GM18499 (cell line): ENCODE measurements around the gene ZFP69.
A peak's percentile ranks its signal among the peaks of the same experiment; 100 is the strongest.

Source experiments
- ATAC-seq: cut with Tn5 transposase; IDR thresholded peaks from one replicate; pipeline ENCODE4 v1.9.1; 2021; ENCODE audit warnings: moderate number of reproducible peaks; ENCODE audit not compliant: insufficient read depth, unreplicated experiment

Gene ZFP69

DNA sequence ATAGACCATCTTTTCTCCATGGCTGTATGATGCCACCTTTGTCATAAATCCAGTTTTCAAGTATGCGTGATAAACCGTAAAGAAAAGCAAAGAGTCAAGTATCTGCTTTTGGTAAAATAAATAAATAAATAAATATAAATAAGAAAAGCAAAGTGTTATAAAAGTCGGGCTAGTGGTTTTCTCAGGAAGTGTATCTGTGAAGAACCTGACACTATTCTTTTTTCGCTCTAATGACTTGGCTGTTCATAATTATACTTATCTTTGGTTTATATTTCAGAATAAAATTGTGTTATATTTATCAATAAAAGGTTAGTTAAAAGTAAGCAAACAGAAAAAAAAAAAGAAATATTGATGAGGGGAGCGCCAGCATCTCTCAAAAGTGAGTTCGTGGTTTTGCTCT, 30.9 kb downstream of the ZFP69 start:
- ATAC-seq = no peak

DNA sequence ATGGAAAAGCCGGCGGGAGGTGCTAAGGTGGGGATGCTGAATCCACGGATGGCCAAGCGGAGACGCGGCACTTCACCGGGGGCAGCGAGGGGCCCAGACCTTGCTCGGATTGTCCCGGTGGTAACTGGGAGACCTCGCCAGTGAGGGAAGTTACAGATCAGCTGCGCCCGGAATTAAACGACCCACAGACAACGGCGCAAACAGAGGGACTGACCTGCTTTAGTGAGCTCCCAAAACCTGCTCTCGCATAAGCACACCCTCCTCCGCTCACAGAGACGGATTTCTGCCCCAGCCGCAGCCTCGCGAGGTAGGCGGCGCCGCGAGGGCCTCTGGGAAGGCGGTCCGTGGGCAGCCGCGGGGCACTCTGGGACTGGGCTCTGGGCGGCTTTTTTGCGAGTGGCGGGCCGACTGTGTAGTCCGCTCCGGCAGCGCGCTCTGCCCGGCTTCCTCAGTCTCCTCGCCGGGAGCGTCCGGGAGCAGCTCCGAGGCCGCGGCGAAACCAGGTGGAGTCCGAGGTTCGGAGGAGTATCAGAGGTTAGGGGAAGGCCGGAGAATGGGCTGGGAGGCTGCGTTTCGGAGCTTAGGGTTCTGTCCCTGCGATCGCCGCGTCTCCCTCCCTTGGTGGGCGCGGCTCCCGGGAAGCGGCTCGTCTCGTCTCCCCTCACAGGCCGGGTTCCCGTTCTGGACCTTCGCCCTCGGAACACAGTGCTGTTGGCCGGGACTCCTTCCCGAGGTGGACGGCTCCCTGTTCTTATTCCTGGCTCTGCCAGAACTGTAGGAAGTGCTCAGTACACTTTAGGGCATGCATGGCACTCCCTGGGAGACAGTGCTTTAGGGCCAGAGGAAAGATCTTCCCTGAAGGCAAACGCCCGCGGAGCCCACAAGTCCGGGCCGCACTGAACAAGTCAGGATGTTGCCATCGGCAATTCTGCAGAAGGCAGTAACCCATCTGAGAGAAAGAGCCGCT, 31.6 kb downstream of the ZFP69 start, which contains the start of gene EXO5:
Gene EXO5, plus strand, starts transcription at position 393 of the 967 bp plus-strand sequence. CDS start 5,778 bp downstream, outside the sequence.
- ATAC-seq = no peak

- ATAC-seq = no peak
Observed at GRCh38 chr1:40519517-40519916, 42.4 kb downstream of the ZFP69 start.

- no peak for ATAC-seq
Observed at GRCh38 chr1:40530735-40531380, 53.8 kb downstream of the ZFP69 start.

DNA sequence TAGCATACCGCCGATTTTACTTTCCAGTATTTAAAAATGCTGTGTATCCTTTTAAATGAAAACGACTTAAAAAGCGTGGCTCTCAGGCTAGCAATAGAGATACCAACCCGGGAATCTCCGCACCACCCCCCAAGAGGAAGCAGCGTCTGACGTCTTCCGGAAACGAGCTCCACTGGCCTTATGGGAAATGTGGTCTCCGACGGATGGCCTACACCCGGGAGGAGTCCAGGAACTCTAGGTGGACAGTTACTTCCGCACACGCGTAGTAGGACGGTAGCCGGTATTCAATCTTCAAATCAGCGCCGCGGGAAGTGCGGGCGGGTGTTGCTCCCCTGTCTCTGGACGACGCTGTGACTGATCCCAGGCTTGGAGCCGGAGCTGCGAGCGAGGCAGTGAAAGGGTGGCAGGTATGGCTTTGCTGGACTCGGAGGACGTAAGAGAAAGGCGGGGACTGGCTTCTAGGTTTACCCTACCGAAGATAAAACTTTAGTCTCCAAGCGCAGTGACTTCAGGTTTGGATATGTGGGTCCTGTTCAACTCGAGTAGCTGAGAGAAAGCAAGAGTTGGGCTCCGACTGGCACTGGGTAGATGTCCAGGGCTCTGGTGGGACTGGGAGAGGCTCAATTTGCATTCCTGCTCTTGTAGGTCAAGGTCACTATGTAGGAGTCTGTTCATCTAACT, 54.4 kb downstream of the ZFP69 start, which contains the start of gene ZNF684:
Gene ZNF684, plus strand, starts transcription at position 257 of the 681 bp plus-strand sequence. CDS start 1,530 bp downstream, outside the sequence.
- ATAC-seq = peak; percentile 81

GRCh38 chr1:40532062-40532389, 54.9 kb downstream of the ZFP69 start:
- no peak for ATAC-seq

- no peak for ATAC-seq
Observed at GRCh38 chr1:40532844-40533424, 55.8 kb downstream of the ZFP69 start.

- ATAC-seq = no peak
Observed at GRCh38 chr1:40534589-40534988, 57.5 kb downstream of the ZFP69 start.

- no peak for ATAC-seq
Observed at GRCh38 chr1:40535732-40536131, 58.6 kb downstream of the ZFP69 start.

- no peak for ATAC-seq
Observed at GRCh38 chr1:40539338-40539737, 62.2 kb downstream of the ZFP69 start.
